Adipose tissue (tissue), 3 donors: ENCODE data around the gene HAGH. TPM values are rescaled to one million over a fixed set of nuclear protein-coding genes. Genes with fewer than 3 reads are reported as not detected.
A peak's percentile ranks its signal among the peaks of the same experiment; 100 is the strongest.

Source experiments
- H3K27ac ChIP-seq: one replicate; pipeline ENCODE4 v1.5.1; 2013; ENCODE audit warnings: low read depth, low read length
- WGBS, 3 donors: extraction: QIAGEN DNeasy Blood & Tissue Kit; methylation state at CpG; one replicate each; pipeline ENCODE4 v1.1.7; 2013; 5-methylcytosine and 5-hydroxymethylcytosine counted together
- polyA plus RNA-seq, 3 donors: library from polyadenylated mRNA; stranded (reverse); fragments of 200-250 nt; gene quantifications; one replicate each; pipeline ENCODE4 v1.2.3, GENCODE V29; 2013
- donor health status: healthy with polysubstance abuse.
- donor health status: Bipolar disorder and iron deficiency.
- donor health status: healthy.

HAGH gene
- polyA plus RNA-seq, 3 donors: 63.9 to 121 (median 71.3) TPM

- H3K27ac ChIP-seq: no peak overlapping the region
- WGBS, 3 donors: 92 to 95% (median 94%) methylated on average over 51 to 53 of the region's 53 CpGs
Observed at GRCh38 chr16:1791256-1791942, 35.2 kb downstream of the HAGH start.

GRCh38 chr16:1790611-1791255, 35.9 kb downstream of the HAGH start:
- 87 to 93% (median 91%) methylated on average over 42 to 44 of the region's 44 CpGs for WGBS, 3 donors
- H3K27ac ChIP-seq: no peak overlapping the region

DNA sequence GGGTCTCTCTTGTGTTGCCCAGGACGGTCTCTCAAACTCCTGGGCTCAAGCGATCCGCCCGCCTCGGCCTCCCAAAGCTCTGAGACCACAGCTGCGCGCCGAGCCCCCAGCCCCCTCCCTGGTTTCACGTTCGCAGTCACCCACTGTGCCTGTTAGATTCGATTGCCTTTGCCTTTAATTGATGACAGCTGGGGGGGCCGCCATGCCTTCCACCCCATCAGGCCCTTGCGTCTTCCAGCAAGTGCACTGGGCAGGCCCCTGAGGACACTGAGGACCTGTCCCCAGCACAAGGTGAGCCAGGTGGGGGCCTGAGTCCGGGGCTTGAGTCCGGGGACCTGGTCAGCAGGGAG, 36.4 kb downstream of the HAGH start:
- WGBS, 3 donors: 92 to 95% (median 94%) methylated on average over 13 to 15 of the region's 15 CpGs
- no peak overlapping the region for H3K27ac ChIP-seq

GRCh38 chr16:1789643-1790045, 37.0 kb downstream of the HAGH start:
- H3K27ac ChIP-seq: no peak overlapping the region
- WGBS, 3 donors: 79 to 89% (median 86%) methylated on average over 17 to 25 of the region's 25 CpGs

GRCh38 chr16:1788708-1789100, 37.9 kb downstream of the HAGH start:
- WGBS, 3 donors: 62 to 75% (median 70%) methylated on average over 19 of the region's 19 CpGs
- no peak overlapping the region for H3K27ac ChIP-seq

DNA sequence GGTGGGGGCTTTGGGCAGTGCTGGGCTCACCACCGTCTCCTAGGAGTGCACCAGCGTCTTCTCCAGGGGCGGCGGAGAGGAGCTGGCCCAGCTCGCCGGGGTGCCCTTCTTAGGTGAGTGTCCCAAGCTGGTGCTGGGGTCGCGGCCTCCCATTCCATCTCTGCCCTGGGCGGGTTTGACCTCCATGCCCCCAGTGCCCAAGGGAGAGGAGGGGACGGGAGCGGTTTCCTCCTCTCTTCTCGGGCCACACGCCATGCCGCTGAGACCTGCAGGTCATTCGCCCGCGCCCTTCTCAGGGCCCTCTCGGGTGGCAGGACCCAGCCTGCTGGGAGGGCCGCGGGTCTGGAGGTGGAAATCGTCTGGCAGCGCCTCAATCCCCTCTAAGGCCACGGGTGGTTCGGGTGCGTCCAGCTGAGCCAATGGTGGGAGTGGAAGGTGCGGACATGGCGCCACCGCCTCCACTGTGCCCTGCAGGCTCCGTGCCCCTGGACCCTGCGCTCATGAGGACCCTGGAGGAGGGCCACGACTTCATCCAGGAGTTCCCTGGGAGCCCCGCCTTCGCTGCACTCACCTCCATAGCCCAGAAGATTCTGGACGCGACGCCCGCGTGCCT, 38.4 kb downstream of the HAGH start:
- 88 to 93% (median 90%) methylated on average over 38 of the region's 38 CpGs for WGBS, 3 donors
- H3K27ac ChIP-seq: no peak overlapping the region

GRCh38 chr16:1787322-1788094, 39.1 kb downstream of the HAGH start:
- no peak overlapping the region for H3K27ac ChIP-seq
- 92 to 95% (median 92%) methylated on average over 40 to 44 of the region's 44 CpGs for WGBS, 3 donors

DNA sequence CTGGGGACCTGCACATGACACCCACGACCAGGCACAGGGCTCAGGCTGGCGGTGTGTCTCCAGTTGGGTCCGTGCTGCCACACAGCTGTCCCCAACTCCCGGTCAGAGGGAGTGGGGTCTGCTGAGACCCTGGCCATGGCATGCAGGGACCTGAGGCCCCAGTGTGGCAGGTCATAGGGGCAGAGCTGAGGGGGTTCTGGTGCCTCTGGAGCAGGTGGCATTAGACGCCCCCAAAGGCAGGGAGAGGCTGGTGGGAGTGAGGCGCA, 39.6 kb downstream of the HAGH start:
- no peak overlapping the region for H3K27ac ChIP-seq
- WGBS, 3 donors: 85 to 91% (median 86%) methylated on average over 6 of the region's 6 CpGs

DNA sequence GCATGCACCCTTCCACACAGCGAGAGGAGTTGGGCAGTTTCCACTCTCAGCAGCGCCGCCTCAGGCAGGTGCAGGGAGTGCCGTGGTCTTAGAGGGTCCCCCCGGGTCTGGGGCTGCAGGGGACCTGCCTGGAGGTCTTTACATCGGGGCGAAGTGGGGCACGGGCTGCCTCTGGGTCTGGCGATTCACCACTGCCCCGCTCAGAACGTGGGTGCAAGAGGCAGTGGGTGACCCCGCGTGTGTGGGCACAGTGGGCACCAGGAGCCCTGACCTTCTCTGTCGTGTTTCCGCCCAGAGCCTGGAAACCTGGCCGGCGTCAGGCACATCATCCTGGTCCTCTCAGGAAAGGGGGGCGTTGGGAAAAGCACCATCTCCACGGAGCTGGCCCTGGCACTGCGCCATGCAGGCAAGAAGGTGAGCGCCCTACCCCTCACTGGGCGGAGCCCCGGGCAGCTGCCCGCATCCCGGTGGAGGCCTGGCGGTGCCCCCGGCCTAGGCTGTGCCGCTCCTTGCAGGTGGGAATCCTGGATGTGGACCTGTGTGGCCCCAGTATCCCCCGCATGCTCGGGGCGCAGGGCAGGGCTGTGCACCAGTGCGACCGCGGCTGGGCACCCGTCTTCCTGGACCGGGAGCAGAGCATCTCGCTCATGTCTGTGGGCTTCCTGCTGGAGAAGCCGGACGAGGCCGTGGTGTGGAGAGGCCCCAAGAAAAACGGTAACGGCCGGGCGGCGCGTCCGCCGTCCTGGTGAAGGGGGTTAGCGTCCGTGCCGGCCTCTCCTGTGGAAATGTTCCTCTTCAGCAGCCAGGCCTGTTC, 40.2 kb downstream of the HAGH start:
- 82 to 90% (median 88%) methylated on average over 45 to 51 of the region's 51 CpGs for WGBS, 3 donors
- no peak overlapping the region for H3K27ac ChIP-seq

GRCh38 chr16:1785846-1786170, 40.8 kb downstream of the HAGH start:
- no peak overlapping the region for H3K27ac ChIP-seq
- WGBS, 3 donors: 87 to 89% (median 88%) methylated on average over 14 of the region's 14 CpGs

- 84 to 88% (median 85%) methylated on average over 26 of the region's 26 CpGs for WGBS, 3 donors
- no peak overlapping the region for H3K27ac ChIP-seq
Observed at GRCh38 chr16:1784977-1785845, 41.4 kb downstream of the HAGH start.

DNA sequence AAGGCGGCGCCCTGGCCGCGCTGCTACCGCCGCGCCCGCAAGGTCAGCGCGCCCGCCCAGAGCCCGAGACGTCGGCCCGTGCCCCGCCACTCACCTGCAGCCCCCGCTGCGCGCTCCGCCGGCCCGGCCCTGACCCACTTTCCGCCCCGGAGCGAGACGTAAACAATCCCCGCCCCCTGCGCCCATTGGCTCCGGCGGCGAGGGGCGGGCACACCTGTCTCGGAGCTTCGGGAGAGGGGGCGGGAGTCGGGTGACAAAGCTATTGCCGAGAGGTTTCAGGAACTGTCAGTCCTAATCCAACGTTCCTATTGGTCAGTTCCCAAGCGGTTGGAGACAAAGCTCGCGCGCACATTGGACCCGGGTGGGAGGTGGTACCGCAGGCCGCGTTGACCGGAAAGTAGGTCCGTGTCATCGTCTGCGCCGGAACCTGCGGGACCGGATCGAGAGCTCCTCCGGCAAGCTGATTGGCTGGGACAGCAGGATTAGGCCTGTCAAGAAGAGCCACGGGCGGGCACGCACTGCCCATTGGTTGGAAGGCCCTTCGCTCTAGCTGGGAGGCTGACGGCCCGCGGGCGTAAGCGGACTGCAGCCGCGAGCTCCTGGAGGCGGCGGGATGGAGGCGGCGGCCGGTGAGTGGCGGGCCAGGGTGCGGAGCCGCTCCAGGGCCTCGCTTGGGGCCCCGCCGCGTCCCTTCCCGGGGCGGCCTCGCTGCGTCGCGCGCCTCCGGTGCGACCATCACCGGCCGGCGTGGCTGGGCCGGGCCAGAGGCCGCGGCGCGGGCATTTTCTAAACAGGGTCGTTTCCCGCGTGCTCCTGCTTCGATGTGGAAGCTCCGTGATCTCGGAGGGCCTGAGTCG, 44.0 kb downstream of the HAGH start, which contains the start of the genes NUBP2 and SPSB3:
NUBP2 (plus strand) TSS at position 553 of the 857 bp plus-strand sequence; CDS start at position 614, 61 bp downstream.
SPSB3 (minus strand) TSS at position 164 of the 857 bp plus-strand sequence. CDS start 1,088 bp downstream, outside the sequence.
- peak within 1 kb of the TSS; percentile 70 for H3K27ac ChIP-seq
- 0% methylated on average over 78 to 102 of the region's 102 CpGs for WGBS, 3 donors

GRCh38 chr16:1781758-1782407, 44.7 kb downstream of the HAGH start:
- 1% methylated on average over 55 to 70 of the region's 70 CpGs for WGBS, 3 donors
- H3K27ac ChIP-seq: no peak overlapping the region

- H3K27ac ChIP-seq: no peak overlapping the region
Observed at GRCh38 chr16:1781254-1781653, 45.4 kb downstream of the HAGH start.

GRCh38 chr16:1780677-1781072, 46.0 kb downstream of the HAGH start:
- H3K27ac ChIP-seq: no peak overlapping the region
- 76 to 89% (median 88%) methylated on average over 6 of the region's 6 CpGs for WGBS, 3 donors

More at GRCh38 chr16:1781254-1781653, 45.4 kb downstream of the HAGH start:
- WGBS, 3 donors: 55 to 71% (median 69%) methylated on average over 19 to 20 of the region's 20 CpGs
